Activated T-helper 1 cell treated with anti-CD3 and anti-CD28 coated beads, Interleukin-12 subunit alpha, Interleukin-12 subunit beta, Interleukin-2, Interleukin-4 antibody, amounts not matched to agents 30 ng/mL and 10 ng/mL and 1 ng/mL, durations not matched to agents 14 hours and 24 hours and 36 hours (primary cell): ENCODE measurements around the gene MXD1. TPM values are rescaled to one million over a fixed set of nuclear protein-coding genes. Genes with fewer than 3 reads are reported as not detected.
A peak's percentile ranks its signal among the peaks of the same experiment; 100 is the strongest.
"Not testable (repeated sequence)": the region's sequence is repeated elsewhere in the genome, so short reads cannot be mapped to it uniquely, and the experiment has no call there.

Experiments
- DNase-seq: peaks from one replicate; pipeline ENCODE4 v3.0.0; 2021; ENCODE audit warnings: low spot score
- H3K27ac Mint-ChIP-seq: one replicate; pipeline ENCODE4 v1.8.0; 2021; ENCODE audit warnings: mild to moderate bottlenecking, mixed read lengths
- H3K27me3 Mint-ChIP-seq: one replicate; pipeline ENCODE4 v1.8.0; 2022; ENCODE audit warnings: mild to moderate bottlenecking, moderate library complexity, mixed read lengths; ENCODE audit not compliant: insufficient read depth
- H3K36me3 Mint-ChIP-seq: one replicate; pipeline ENCODE4 v1.8.0; 2021; ENCODE audit warnings: low read depth, mixed read lengths
- H3K4me1 Mint-ChIP-seq: one replicate; pipeline ENCODE4 v1.8.0; 2021; ENCODE audit warnings: low read depth, mixed read lengths
- H3K4me3 Mint-ChIP-seq: one replicate; pipeline ENCODE4 v1.8.0; 2021; ENCODE audit warnings: mild to moderate bottlenecking, moderate library complexity, mixed read lengths
- H3K9me3 Mint-ChIP-seq: one replicate; pipeline ENCODE4 v1.8.0; 2021; ENCODE audit warnings: mixed read lengths
- intact Hi-C: fragments of 100-400 bp; cut with micrococcal nuclease; formaldehyde crosslinking; loops from one replicate; pipeline ENCODE4 v1.15.1; 2024
- total RNA-seq: library from RNA; stranded (reverse); gene quantifications from 2 replicates; pipeline ENCODE4 v1.2.3, GENCODE V29; 2022

Gene MXD1
- total RNA-seq, 1 donor from 2014 or later, result 16.0 TPM

DNA sequence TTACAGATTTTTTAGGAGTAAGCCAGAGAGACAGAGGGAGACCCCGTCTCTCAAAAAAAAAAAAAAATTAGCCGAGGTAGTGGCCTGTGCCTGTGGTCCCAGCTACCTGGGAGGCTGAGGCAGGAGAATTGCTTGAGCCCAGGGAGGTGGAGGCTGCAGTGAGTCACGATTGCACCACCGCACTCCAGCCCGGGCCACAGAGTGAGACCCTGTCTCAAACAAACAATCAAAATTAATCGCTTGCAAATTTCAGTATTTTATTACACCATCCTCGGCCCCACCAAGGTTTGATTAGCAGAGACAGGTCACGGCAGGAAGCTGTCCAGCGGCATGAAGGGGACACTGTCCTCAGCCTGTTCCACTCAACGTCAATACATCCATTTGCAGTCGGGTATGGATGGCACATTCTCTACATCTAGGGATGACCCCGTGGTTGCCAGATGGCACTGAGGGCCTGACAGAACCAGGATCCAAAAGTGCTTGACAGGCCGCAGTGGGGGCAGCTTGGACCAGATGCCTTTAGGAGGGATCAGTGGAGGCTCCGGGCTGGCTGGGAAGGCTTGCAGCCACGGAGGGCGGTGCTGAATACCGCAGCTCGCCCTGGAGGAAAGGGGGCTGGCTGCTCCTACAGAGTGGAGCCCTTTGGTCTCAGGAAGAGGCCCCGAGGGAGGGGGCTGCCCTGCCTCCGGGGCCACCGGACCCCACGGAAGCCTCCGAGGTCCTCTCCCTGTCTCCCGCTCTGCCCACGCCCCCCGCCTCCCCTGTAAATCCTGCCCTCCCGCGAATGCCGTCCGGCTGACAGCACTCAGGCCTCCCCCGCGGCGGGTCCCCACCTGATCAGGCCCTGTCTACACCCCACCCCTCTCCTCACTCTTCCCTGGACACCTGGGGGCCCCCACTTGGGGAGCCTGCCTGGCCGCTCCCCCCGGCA, 33.4 kb downstream of the MXD1 start:
- H3K9me3 Mint-ChIP-seq, result peaks cover 4% of the 10 kb centered on the region
- H3K27ac Mint-ChIP-seq, result peak overlapping the region; percentile 86
- no peak overlapping the region for H3K4me3 Mint-ChIP-seq
- peaks cover 5% of the 10 kb centered on the region for H3K27me3 Mint-ChIP-seq
- peaks cover 60% of the 10 kb centered on the region for H3K4me1 Mint-ChIP-seq
- peaks cover 9% of the 10 kb centered on the region for H3K36me3 Mint-ChIP-seq
- no peak for DNase-seq
- intact Hi-C loops, result no loop called here

DNA sequence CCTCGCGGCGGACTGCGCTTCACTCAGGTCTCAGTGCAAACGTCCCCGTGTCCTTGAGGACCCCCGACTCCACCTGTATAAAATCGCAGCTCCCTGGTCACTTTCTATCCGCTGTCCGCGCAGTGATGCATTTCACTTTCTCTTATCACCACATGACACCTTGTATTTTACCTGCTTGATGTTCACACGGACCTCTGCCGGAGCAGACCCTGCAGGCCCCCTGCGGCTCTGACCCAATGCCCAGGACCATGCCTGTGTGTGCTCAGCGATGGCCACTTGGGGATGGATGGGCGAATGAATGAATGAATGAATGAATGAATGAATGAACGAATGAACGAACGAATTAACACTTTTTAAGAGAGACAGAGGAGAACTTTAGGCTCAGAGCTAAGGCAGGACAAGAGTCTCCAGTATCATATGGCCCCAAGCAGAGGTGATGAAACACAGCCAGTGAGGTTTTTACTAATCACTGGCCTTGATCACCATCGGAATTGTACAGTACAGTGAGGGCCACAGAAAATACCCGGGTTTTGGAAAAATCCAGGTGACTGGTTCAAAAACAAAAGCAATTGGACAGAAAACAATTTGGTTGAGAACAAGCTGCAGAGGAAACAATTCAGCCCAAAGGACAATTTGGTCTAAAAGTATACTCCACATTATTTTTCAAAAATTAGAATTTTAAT, 34.2 kb downstream of the MXD1 start:
- peaks cover 5% of the 10 kb centered on the region for H3K27me3 Mint-ChIP-seq
- DNase-seq, result no peak
- peaks cover 7% of the 10 kb centered on the region for H3K36me3 Mint-ChIP-seq

DNA sequence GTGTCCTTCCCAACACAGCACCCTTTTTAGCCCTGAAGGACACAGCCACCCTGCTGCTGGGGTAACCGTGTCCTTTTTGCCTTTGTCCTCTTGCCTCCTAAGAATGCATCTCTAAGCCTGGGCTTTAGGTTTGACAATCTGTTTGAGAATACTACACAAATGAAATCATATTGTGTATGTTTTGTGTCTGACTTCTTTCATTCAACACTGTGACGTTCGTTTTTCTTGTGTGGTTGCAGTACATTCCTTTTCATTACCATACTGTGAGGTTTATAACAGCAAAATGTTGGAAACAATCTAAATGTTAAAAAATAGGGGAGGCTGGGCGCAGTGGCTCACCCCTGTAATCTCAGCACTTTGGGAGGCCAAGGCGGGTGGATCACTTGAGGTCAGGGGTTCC, 35.3 kb downstream of the MXD1 start:
- Mint-ChIP-seq H3K36me3 (peaks cover 6% of the 10 kb centered on the region), H3K9me3 (peaks cover 4% of the 10 kb centered on the region), H3K27ac (no peak overlapping the region), H3K4me3 (no peak overlapping the region), H3K27me3 (peaks cover 5% of the 10 kb centered on the region), H3K4me1 (peaks cover 43% of the 10 kb centered on the region)
- no peak for DNase-seq
- intact Hi-C loops, result no loop called here

More for the DNA sequence above, 34.2 kb downstream of the MXD1 start:
- H3K4me1 Mint-ChIP-seq, result peaks cover 53% of the 10 kb centered on the region
- intact Hi-C loops, result no loop called here
- H3K27ac Mint-ChIP-seq, result peak overlapping the region; percentile 67
- H3K4me3 Mint-ChIP-seq, result no peak overlapping the region
- H3K9me3 Mint-ChIP-seq, result peaks cover 4% of the 10 kb centered on the region

DNA sequence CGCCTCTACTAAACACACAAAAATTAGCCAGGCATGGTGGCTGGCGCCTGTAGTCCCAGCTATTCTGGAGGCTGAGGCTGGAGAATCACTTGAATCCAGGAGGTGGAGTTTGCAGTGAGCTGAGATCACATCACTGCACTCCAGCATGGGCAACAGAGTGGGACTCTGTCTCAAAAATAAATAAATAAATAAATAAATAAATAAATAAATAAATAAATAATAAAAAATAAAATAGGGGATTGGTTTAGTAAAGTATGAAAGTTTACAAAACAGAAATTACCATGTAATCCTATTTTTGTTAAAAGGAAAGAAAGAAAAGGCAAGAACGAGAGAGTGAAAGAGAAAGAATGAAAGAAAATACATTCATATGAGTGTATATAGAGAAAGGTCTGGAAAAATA, 35.8 kb downstream of the MXD1 start:
- H3K9me3 Mint-ChIP-seq, DNase-seq, H3K27ac Mint-ChIP-seq, H3K36me3 Mint-ChIP-seq, H3K27me3 Mint-ChIP-seq, H3K4me3 Mint-ChIP-seq, intact Hi-C loops: not testable (repeated sequence)
- peaks cover 39% of the 10 kb centered on the region for H3K4me1 Mint-ChIP-seq

DNA sequence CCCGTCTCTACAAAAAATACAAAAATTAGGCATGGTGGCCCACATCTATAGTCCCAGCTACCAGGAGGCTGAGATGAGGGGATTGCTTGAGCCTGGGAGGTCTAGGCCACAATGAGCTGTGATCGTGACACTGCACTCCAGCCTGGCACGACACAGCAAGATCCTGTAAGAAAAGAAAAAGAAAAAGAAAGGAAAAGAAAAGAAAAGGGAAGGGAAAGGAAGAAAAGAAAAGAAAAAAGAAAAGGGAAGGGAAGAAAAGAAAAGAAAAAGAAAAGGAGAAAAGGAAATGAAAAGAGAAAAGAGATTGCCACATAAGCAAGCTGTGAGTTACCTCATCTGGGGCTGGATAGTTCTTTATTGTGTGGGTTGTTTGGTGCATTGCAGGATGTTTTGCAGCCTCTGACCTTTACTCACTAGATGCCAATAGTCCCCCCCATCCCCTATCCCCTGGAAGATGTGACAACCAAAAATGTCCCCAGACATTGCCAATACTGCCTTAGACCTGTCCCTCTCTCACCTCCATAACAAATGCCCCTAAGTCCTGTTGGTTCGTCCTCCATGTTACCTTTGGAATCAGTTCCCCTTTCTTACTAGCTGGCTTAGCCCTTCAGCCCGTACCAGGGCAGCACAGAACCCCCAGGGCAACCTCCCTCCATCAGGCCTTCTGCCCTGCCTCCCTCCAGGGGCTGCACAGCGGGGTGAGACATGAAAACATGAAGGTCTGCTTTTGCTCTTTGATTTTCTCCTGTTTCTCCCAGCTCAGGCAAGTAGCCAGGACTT, 37.6 kb downstream of the MXD1 start:
- no peaks in the 10 kb centered on the region for H3K9me3 Mint-ChIP-seq
- intact Hi-C loops, result no loop called here
- no peak overlapping the region for H3K4me3 Mint-ChIP-seq
- no peak for DNase-seq
- peaks cover 29% of the 10 kb centered on the region for H3K4me1 Mint-ChIP-seq
- H3K36me3 Mint-ChIP-seq, result peaks cover 5% of the 10 kb centered on the region
- H3K27me3 Mint-ChIP-seq, result peaks cover 22% of the 10 kb centered on the region
- H3K27ac Mint-ChIP-seq, result no peak overlapping the region

DNA sequence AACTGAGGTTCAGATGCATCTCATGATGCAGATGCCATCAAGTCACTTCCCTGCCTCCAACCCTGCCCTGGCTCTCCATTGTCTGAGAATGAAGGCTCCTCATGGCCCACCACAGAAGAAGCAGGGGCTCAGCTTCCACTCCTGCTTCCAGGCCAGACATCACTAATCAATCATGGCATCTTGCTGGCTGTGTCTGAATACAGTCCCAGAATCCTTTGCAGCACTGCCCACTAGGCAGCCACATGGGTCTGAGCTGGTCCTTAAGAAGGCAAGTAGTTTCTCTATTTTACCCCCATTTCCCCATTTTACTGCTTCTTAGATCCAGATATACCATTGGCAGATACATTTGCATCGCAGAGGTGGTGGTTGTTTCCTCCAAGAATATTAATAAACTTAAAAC, 39.2 kb downstream of the MXD1 start:
- peaks cover 20% of the 10 kb centered on the region for H3K27me3 Mint-ChIP-seq
- H3K4me3 Mint-ChIP-seq, result no peak overlapping the region
- H3K9me3 Mint-ChIP-seq, result no peaks in the 10 kb centered on the region
- H3K27ac Mint-ChIP-seq, result no peak overlapping the region
- no peak for DNase-seq
- intact Hi-C loops, result no loop called here
- H3K36me3 Mint-ChIP-seq, result peaks cover 5% of the 10 kb centered on the region
- peaks cover 29% of the 10 kb centered on the region for H3K4me1 Mint-ChIP-seq

DNA sequence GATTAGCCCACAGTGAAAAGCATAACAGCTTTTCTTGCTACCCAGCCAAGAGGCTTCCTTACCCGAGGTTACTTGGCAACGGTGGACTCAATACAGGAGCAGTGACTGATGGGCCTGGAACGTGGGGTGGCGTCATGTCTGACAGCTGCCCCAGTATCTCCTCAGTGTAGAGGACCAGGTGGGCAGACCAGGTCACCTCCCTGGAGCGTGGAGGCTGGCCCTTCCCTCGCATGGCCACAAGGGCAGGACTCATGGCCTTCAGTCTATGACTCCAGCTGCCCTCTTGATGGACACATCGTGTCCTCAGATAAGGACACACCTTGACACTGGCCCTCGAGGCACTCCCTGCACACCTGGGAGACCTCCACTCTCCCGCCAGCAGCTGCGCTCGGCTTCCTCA, 40.1 kb downstream of the MXD1 start:
- Mint-ChIP-seq H3K4me3 (no peak overlapping the region), H3K4me1 (peaks cover 28% of the 10 kb centered on the region), H3K27ac (no peak overlapping the region), H3K36me3 (peaks cover 6% of the 10 kb centered on the region), H3K9me3 (no peaks in the 10 kb centered on the region), H3K27me3 (peaks cover 21% of the 10 kb centered on the region)
- DNase-seq, result no peak
- intact Hi-C loops, result no loop called here

DNA sequence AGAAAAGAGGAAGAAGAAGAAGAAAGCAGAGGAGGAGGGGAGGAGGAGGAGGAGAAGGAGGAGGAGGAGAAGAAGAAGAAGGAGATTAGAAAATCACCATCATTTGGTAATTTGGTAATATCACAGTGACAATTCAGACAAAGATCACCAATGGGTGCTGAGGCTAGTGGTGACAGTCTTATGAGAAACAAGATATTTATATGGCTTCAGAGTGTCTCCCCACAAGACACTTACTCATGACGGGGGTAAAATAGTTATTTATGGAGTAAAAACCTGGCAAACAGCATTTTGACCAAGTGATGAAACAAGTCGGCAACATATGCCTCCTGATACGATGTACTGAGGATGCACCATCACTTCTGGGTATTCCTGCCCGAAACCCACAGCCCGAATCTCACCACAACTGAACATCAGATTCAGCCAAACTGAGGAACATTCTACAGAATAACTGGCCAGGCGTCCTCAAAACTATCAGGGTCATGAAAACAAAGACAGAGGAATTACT, 41.6 kb downstream of the MXD1 start:
- intact Hi-C loops, result no loop called here
- Mint-ChIP-seq H3K27ac (no peak overlapping the region), H3K36me3 (peaks cover 6% of the 10 kb centered on the region), H3K9me3 (no peaks in the 10 kb centered on the region), H3K4me3 (no peak overlapping the region), H3K4me1 (peaks cover 28% of the 10 kb centered on the region), H3K27me3 (peaks cover 21% of the 10 kb centered on the region)
- no peak for DNase-seq

DNA sequence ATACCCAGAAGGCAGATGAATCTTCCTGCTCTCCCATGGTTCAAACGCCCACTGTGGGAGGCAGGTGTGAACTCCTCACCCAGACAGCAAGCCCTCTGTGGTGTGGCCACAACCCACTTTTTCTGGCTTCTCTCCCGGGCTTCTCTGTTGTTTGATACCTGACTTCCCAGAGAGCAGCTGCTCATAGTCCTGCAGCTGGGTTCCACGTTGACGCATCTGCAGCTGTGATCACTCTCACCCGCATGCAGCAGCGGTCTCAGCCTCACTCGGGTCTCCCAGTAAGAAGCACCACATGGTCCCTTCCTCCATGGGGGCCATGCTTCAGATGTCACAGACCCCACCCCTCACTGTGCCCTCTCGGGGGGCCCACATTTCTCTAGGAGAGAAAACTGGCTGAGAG, 43.1 kb downstream of the MXD1 start:
- Mint-ChIP-seq H3K27ac (no peak overlapping the region), H3K36me3 (peaks cover 6% of the 10 kb centered on the region), H3K9me3 (no peaks in the 10 kb centered on the region), H3K4me1 (peaks cover 18% of the 10 kb centered on the region), H3K4me3 (no peak overlapping the region), H3K27me3 (peaks cover 21% of the 10 kb centered on the region)
- DNase-seq, result no peak
- intact Hi-C loops, result no loop called here

DNA sequence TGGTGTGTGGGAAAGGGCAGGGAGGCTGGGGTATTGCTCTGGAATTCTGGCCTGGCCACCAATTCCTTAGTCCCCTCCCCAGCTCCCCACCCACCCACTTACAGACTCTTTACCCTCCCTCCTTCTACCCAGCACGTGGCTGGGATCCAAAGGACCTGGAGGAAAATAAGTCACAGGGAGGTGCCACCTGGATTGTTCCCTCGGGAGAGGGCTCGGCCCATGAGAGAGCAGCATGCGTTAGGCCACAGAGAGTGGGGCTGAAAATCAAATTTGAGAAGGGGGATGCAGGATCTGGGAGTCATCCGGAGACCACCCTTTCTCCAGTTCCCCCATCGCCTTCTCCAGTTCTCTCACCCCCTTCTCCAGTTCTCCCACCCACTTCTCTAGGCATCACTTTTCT, 43.6 kb downstream of the MXD1 start:
- H3K27me3 Mint-ChIP-seq, result peaks cover 21% of the 10 kb centered on the region

DNA sequence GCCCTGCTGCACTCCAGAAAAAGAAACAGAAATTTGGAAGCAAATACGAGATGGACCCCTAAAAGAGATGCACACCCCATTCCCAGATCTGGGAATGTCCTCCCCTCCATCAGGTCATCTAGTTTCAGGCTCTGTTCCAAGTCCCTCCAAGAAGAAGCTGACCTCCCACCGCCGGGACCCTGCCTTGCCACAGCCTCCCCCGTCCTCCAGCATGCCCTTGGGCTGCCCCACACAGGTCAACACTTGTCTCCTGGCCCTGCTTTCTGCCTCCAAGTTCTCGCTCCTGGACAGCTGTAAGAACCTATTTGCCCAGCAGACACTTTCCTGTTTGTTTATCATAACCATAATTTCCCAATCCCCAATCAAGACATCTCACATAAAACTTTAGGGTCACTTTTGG, 44.5 kb downstream of the MXD1 start:
- Mint-ChIP-seq H3K36me3 (peaks cover 6% of the 10 kb centered on the region), H3K4me3 (no peak overlapping the region), H3K27ac (no peak overlapping the region), H3K9me3 (no peaks in the 10 kb centered on the region), H3K27me3 (peaks cover 21% of the 10 kb centered on the region), H3K4me1 (peaks cover 19% of the 10 kb centered on the region)
- intact Hi-C loops, result no loop called here
- no peak for DNase-seq

More for the DNA sequence above, 43.6 kb downstream of the MXD1 start:
- no peak overlapping the region for H3K4me3 Mint-ChIP-seq
- no peak for DNase-seq
- no peaks in the 10 kb centered on the region for H3K9me3 Mint-ChIP-seq
- peaks cover 6% of the 10 kb centered on the region for H3K36me3 Mint-ChIP-seq
- H3K4me1 Mint-ChIP-seq, result peaks cover 16% of the 10 kb centered on the region
- no peak overlapping the region for H3K27ac Mint-ChIP-seq
- intact Hi-C loops, result no loop called here

DNA sequence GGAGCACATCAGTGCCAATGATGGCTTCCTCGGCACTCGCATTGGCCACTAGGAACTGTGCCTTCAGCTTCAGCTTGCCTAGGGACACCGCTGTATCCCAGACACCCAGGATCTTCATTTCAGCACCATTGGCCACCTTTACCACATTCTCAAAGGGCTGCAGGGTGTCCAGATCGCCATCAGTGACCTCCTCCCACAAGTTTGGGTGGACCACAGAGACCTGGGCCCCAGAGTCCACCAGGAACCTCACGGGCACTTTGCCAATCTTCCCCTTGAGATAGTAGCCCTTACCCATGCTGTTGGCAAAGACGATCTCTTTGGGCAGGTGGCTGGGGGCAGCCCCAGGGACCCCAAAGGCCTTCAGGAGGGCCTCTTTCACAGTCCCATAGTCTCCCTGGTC, 45.9 kb downstream of the MXD1 start:
- Mint-ChIP-seq H3K27me3 (peaks cover 18% of the 10 kb centered on the region), H3K9me3 (no peaks in the 10 kb centered on the region), H3K36me3 (peaks cover 4% of the 10 kb centered on the region), H3K27ac (no peak overlapping the region), H3K4me3 (no peak overlapping the region), H3K4me1 (peaks cover 24% of the 10 kb centered on the region)
- no peak for DNase-seq
- intact Hi-C loops, result no loop called here
